Astrocyte of the cerebellum (primary cell): ENCODE results near the gene TCFL5.

Experiments used
- DNase-seq: peaks from one replicate; pipeline ENCODE4 v3.0.0-alpha.2; 2011; ENCODE audit warnings: low read depth
- H3K4me3 ChIP-seq: 2 replicates; pipeline ENCODE4 v1.5.1; 2011; ENCODE audit warnings: mild to moderate bottlenecking, low read depth, low read length, moderate library complexity
- in situ Hi-C: cut with HindIII; loops from 2 replicates; pipeline ENCODE4 v1.10.0; 2017; ENCODE audit warnings: low sequenced_read_pairs
- TF ChIP-seq, protein P1 (sequence below): IDR thresholded peaks from 2 replicates; pipeline ENCODE4 v1.5.1; 2012; ENCODE audit warnings: low read length, low read depth, moderate library complexity, mild to moderate bottlenecking; ENCODE audit errors: missing control alignments

TCFL5 gene

DNA sequence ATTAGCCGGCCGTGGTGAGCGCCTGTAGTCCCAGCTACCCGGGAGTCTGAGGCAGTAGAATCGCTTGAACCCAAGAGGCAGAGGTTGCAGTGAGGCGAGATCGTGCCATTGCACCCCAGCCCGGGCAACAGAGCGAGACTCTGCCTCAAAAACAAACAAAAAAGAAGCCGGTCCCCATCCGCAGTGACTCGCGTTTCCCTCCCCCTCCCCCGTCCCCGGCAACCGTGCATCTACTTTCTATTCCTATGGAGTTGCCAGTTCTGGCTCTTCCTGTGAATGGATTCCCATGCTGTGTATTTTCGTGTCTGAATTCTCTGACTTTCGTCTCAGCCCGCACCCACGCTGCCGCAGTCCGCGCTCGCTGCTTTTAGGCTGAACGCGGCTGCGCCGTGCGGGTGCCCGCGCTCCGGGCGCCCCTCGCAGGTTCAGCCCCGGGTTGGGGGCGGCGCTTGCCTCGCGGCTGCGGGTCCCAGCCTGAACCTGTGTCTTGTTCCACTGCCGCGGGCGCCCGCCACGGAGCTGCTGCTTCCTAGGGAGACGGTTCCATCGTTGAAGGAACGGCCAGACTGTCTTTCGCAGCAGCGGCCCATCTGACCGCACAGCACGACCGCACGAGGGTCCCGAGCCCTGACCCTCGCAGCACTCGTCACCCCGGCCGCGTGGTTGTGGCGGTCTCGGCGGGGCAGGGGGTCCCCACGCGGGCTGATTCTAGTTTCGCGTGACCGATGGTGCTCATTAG is 66.4 kb downstream of the TCFL5 start:
- in situ Hi-C loops = no loop called here
- no peak for DNase-seq
- TF ChIP-seq, protein P1, sequence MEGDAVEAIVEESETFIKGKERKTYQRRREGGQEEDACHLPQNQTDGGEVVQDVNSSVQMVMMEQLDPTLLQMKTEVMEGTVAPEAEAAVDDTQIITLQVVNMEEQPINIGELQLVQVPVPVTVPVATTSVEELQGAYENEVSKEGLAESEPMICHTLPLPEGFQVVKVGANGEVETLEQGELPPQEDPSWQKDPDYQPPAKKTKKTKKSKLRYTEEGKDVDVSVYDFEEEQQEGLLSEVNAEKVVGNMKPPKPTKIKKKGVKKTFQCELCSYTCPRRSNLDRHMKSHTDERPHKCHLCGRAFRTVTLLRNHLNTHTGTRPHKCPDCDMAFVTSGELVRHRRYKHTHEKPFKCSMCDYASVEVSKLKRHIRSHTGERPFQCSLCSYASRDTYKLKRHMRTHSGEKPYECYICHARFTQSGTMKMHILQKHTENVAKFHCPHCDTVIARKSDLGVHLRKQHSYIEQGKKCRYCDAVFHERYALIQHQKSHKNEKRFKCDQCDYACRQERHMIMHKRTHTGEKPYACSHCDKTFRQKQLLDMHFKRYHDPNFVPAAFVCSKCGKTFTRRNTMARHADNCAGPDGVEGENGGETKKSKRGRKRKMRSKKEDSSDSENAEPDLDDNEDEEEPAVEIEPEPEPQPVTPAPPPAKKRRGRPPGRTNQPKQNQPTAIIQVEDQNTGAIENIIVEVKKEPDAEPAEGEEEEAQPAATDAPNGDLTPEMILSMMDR = no peak
- peak overlapping the region; percentile 54 for H3K4me3 ChIP-seq

DNA sequence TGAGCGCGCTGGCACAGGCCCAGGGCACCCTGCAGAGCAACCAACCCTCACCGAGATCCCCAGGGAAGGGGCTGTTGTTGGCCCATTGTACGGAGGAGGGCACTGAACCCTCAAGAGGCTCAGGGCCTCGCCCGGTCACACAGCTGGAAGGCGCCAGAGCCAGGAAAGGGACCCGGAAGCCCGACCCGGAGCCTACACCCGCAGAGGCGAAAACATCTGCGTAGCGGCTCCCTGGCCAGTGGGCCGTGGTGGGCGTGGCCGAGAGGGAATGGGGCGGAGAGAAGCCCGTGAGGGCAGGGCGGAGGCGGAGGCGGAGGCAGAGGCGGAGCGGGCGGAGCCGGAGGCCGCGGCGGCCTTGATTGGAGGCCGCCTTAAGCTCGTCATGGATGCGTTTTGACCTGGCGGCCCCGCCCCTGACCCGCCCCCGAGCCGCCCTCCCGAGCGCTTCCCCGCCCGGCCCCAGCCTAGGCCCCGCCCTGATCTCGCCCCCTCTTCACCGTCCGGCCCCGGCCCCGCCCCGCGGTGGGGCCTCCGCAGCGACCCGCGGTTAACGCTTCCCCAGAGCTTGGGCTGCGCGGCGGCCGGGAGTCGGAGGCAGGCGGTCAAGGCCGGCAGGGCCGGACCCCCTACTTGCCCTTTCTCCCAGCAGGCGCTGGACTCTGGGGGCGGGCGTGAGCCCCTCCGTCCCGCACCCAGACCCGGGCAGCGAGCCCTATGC is 67.5 kb downstream of the TCFL5 start:
- TF ChIP-seq, protein P1 = no peak
- peak; percentile 75 for DNase-seq
- in situ Hi-C loops = no loop called here
- peak overlapping the region; percentile 54 for H3K4me3 ChIP-seq

DNA sequence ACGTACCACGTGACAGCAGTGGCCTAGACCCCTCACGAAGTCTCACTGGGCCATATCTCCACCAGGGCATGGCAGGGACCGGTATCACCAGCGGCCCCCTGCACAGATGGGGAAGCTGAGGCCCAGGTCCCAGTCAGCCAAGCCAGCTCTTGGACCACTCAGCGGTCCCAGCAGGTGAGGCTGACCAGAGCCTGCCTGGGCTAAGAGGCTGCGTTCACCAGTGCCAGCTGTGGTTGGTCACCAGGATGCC is 67.9 kb downstream of the TCFL5 start:
- in situ Hi-C loops = no loop called here
- TF ChIP-seq, protein P1 = no peak

DNA sequence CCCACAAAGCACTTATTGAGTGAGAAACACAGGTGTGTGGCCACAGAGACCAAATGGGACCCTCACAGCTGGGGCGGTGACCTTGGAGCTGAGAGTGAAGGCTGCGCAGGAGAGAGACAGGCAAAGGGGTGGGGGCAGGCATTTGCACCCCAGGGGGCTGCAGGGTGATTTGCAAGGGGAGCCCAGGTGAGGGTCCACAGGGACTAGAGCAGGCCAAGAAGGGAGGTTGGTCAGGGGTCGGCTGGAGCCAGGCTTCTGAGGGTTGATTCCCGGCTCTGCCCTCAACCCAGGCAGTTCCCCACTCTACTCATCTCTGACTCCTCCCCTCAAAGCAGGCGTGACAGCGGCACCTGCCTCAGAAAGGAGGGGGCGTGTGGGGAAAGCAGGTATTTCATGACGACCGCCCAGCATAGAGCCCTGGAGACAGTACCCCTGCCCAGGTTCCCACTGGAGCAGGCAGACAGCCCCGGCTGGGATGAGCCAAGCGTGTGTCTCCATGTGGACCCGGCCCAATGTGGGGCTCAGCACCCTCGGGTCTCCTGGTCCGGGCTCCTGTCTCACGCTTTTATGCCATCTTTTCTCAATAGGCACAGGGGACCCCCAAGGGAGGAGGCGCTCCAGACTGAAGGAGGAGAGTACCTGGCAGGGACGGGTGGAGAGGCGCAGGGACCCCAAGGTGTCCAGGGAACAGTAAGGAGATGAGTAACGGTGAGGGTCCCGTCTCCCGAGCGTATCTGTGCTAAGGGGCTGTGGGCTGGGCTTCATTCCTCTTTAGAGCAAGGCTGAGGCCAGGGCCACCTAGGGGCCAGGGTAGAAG is 68.5 kb downstream of the TCFL5 start:
- TF ChIP-seq, protein P1 = no peak
- in situ Hi-C loops = no loop called here
- no peak for DNase-seq
- no peak overlapping the region for H3K4me3 ChIP-seq

More for the DNA sequence above, 67.9 kb downstream of the TCFL5 start:
- H3K4me3 ChIP-seq = peak overlapping the region; percentile 29
- no peak for DNase-seq

DNA sequence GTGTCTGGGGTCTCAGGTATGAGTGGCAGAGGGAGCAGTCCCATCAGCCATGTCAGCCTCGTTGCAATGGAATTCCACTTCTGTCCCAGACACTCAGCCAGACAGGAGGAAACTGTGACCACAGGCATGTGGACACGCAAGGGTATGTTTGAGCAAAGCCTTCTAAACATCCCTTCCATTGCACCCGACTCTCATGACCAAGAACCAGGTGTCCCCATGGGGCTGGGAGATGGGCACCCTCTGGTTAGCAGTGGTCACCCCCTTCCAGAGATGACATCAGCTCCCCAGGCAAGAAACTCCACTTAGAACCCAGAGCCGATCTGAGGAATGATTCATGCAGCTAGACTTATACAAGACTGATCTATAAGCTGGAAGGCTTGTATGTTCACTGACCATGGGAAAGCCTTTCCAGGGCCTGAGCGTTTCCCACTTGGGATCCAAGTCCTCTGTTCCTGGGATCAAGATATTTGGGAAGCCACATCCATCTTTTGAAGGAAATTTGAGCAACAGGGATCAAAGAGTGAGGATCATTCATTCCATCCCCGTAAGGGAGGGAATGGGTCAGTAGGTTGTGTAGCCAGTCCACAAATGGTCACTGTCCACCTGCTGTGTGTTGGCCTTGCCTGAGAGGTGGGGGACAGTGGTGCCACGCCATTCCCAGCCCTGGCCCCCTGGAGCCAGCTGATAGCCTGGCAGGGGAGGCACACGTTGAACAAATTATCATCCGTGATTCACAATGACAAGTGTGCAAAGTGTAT is 69.3 kb downstream of the TCFL5 start:
- in situ Hi-C loops = no loop called here
- TF ChIP-seq, protein P1 = no peak
- no peak overlapping the region for H3K4me3 ChIP-seq
- no peak for DNase-seq
